ENCODE measurements around the gene TANC1.

TANC1 gene

GRCh38 chr2:158988501-158988900 lies 20.1 kb downstream of the TANC1 start:
- Histone ChIP-seq H3K4me3 (ENCODE audit: low read depth in 1 of 2, low read length in 2 of 2) (no peak overlapping the region), H3K4me1 (ENCODE audit: insufficient read depth, low read length) (no peaks in the 10 kb centered on the region), H3K36me3 (ENCODE audit: insufficient read depth, low read length) (no peaks in the 10 kb centered on the region), H3K79me2 (ENCODE audit: insufficient read depth, low read length) (peaks cover 6% of the 10 kb centered on the region), H3K27me3 (ENCODE audit: insufficient read depth, low read length, poor library complexity) (no peaks in the 10 kb centered on the region), H3K4me2 (ENCODE audit: insufficient read depth, low read length) (no peak overlapping the region), H3K9ac (ENCODE audit: low read depth, low read length) (no peak overlapping the region), H3K27ac (ENCODE audit: low read length) (no peak overlapping the region), H3K9me3 (ENCODE audit: insufficient read depth, low read length, severe bottlenecking) (no peaks in the 10 kb centered on the region), H4K20me1 (ENCODE audit: insufficient read depth, low read length) (peaks cover 21% of the 10 kb centered on the region; the same call in 1 of the 2 replicates), H2AFZ (ENCODE audit: low read depth, low read length) (no peak overlapping the region)
- no peak for ATAC-seq (ENCODE audit: insufficient read depth, low read depth)
- TF ChIP-seq EZH2 (IDR thresholded peaks at IDR 0.05; ENCODE audit: borderline replicate concordance, low read depth, low read length, severe bottlenecking) (no peak), CTCF (IDR thresholded peaks at IDR 0.05; ENCODE audit: borderline replicate concordance, extremely low read depth, low read length, poor library complexity, severe bottlenecking) (no peak)
- no peak for DNase-seq

GRCh38 chr2:158989165-158989564 lies 20.7 kb downstream of the TANC1 start:
- ATAC-seq (ENCODE audit: insufficient read depth, low read depth) (no peak), DNase-seq (no peak)
- H3K9me3 ChIP-seq (ENCODE audit: insufficient read depth, low read length, severe bottlenecking), result no peaks in the 10 kb centered on the region
- H3K4me3 ChIP-seq (ENCODE audit: low read depth in 1 of 2, low read length in 2 of 2), result no peak overlapping the region
- no peaks in the 10 kb centered on the region for H3K4me1 ChIP-seq (ENCODE audit: insufficient read depth, low read length)
- no peak overlapping the region for H3K27ac ChIP-seq (ENCODE audit: low read length)
- peaks cover 6% of the 10 kb centered on the region for H3K79me2 ChIP-seq (ENCODE audit: insufficient read depth, low read length)
- no peaks in the 10 kb centered on the region for H3K27me3 ChIP-seq (ENCODE audit: insufficient read depth, low read length, poor library complexity)
- TF ChIP-seq EZH2 (IDR thresholded peaks at IDR 0.05; ENCODE audit: borderline replicate concordance, low read depth, low read length, severe bottlenecking) (no peak), CTCF (IDR thresholded peaks at IDR 0.05; ENCODE audit: borderline replicate concordance, extremely low read depth, low read length, poor library complexity, severe bottlenecking) (no peak)
- H2AFZ ChIP-seq (ENCODE audit: low read depth, low read length), result no peak overlapping the region
- H3K36me3 ChIP-seq (ENCODE audit: insufficient read depth, low read length), result no peaks in the 10 kb centered on the region
- no peak overlapping the region for H3K9ac ChIP-seq (ENCODE audit: low read depth, low read length)
- no peak overlapping the region for H3K4me2 ChIP-seq (ENCODE audit: insufficient read depth, low read length)
- H4K20me1 ChIP-seq (ENCODE audit: insufficient read depth, low read length), result peaks cover 21% of the 10 kb centered on the region; the same call in 1 of the 2 replicates

- Histone ChIP-seq H3K27me3 (ENCODE audit: insufficient read depth, low read length, poor library complexity) (no peaks in the 10 kb centered on the region), H3K79me2 (ENCODE audit: insufficient read depth, low read length) (peaks cover 6% of the 10 kb centered on the region), H3K9me3 (ENCODE audit: insufficient read depth, low read length, severe bottlenecking) (no peaks in the 10 kb centered on the region), H2AFZ (ENCODE audit: low read depth, low read length) (no peak overlapping the region), H3K36me3 (ENCODE audit: insufficient read depth, low read length) (no peaks in the 10 kb centered on the region), H3K4me3 (ENCODE audit: low read depth in 1 of 2, low read length in 2 of 2) (no peak overlapping the region), H3K4me2 (ENCODE audit: insufficient read depth, low read length) (no peak overlapping the region), H3K27ac (ENCODE audit: low read length) (no peak overlapping the region), H3K9ac (ENCODE audit: low read depth, low read length) (no peak overlapping the region), H3K4me1 (ENCODE audit: insufficient read depth, low read length) (no peaks in the 10 kb centered on the region), H4K20me1 (ENCODE audit: insufficient read depth, low read length) (peaks cover 18% of the 10 kb centered on the region; the same call in 1 of the 2 replicates)
- DNase-seq (no peak), ATAC-seq (ENCODE audit: insufficient read depth, low read depth) (no peak)
- TF ChIP-seq CTCF (IDR thresholded peaks at IDR 0.05; ENCODE audit: borderline replicate concordance, extremely low read depth, low read length, poor library complexity, severe bottlenecking) (no peak), EZH2 (IDR thresholded peaks at IDR 0.05; ENCODE audit: borderline replicate concordance, low read depth, low read length, severe bottlenecking) (no peak)
These were observed 22.2 kb downstream of the TANC1 start for GRCh38 chr2:158990397-158991214.

All from DND-41 (cell line).